ENCODE measurements around the gene PPIP5K2.
A peak's percentile ranks its signal among the peaks of the same experiment; 100 is the strongest.
"Not testable (repeated sequence)": the region's sequence is repeated elsewhere in the genome, so short reads cannot be mapped to it uniquely, and the experiment has no call there.

PPIP5K2 gene

DNA sequence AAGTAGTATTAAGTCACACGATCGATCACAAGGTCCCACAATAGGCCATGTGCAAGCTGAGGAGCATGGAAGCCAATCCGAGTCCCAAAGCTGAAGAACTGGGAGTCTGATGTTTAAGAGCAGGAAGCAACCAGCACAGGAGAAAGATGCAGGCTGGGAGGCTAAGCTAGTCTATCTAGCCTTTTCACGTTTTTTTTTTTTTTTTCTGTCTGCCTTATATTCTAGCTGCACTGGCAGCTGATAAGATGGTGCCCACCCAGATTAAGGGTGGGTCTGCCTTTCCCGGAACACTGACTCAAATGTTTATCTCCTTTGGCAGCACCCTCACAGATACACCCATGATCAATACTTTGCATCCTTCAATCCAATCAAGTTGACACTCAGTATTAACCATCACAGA lies 6.5 kb downstream of the PPIP5K2 start:
- no peak for DNase-seq

DNA sequence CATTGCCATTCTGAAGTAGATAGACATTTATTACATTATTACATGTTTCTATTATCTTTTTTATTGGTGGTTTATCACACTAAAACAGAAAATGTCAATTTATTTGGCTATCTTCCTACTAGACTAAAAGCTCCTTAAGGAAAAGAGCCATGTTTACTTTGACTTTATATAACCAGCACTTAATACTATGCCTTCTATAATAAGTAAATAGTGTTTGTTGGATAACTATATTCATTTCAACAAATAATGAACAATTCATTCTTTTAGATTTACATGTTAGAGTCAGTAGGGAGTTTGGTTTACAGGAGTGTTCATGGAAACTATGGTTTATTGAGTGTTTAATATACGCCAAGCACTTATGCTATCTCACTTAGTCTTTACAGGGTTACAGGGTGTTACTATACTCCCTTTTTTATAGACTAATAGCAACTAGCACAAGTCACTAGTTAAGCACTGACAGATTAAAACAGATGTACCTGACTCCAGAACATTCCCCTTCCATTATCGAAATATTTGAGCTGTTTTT lies 7.3 kb downstream of the PPIP5K2 start:
- DNase-seq: no peak

DNA sequence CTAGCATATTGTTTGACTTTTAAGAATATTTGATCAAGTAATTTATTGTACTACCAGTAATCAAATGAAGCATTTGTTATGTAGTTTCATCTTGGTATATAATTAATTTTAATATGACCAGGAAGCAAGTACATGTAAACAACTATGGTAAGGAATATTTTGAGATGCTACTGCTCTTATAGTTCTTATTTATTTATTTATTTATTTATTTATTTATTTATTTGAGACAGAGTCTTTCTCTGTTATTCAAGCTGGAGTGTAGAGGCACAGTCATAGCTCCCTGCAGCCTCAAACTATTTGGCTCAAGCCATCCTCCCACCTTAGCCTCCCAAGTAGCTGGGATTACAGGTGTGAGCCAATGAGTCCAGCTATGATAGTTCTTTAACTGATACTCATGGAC lies 8.1 kb downstream of the PPIP5K2 start:
- DNase-seq: no peak

DNA sequence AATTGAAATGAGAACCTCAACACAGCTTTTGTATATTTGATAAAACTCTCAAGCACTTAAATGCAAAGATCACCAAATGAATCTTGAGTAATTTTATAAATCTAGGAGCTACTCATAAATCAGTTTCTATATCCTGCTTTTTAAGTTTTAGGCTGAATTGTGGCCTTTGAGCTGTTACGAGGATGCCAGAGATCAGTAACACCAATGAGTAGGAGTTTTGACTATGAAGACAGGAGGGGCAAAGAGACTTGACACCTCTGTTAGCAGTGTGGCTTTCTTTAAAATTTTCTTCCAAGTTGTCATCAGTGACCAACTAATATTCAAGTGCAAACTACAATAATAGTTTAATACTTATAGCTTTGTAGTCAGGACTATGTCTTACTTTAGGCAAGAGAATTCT lies 12.6 kb downstream of the PPIP5K2 start:
- DNase-seq: no peak

DNA sequence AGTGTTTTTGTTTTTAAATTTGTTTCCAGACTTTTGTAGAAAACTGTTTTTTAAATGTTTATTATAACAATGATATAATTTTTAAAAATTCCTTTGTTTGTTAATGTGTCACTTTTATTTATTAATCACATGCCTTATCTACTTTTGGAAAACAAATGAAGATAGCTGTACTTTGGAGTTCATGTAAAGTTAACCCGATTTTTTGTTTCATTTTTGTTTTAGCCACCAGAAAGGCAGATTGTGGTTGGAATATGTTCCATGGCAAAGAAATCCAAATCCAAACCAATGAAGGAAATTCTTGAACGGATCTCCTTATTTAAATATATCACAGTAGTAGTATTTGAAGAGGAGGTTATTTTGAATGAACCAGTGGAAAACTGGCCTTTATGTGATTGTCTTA lies 13.1 kb downstream of the PPIP5K2 start:
- DNase-seq: no peak

DNA sequence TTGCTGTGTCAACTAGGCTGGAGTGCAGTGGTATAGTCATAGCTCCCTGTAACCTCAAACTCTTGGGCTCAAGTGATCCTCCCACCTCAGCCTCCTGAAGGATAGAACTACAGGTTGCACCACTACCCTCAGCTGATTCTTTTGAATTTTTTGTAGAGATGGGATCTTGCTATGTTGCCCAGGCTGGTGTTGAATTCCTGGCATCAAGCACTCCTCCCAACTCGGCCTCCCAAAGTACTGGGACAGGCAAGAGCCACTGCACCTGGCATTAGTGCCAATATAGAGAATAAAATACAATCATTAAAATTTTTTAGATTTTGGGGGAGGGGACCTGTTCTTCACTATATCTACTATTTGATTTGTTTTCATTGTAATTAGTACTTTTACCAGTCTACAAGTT lies 15.4 kb downstream of the PPIP5K2 start:
- DNase-seq: no peak

DNA sequence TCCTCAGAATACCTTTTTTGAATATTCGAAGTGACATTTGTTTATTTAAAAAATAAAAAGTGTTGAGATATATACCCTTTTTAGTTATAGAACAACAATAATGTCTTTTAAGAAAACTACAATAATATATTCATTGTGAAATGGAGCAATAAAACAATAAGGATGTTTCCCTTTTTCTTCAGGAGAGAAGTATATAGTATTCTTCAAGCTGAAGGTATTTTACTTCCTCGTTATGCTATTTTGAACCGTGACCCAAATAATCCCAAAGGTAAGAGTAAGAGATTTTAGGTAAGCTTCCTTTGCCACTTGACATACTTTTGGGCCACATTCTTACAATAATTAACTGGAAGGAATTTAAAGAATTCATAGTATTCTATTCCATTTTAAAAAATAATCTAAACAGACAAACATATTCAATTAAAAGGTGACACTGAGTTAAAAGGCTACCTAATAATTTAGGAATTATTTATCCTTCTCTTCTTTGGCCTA lies 18.1 kb downstream of the PPIP5K2 start:
- no peak for DNase-seq

DNA sequence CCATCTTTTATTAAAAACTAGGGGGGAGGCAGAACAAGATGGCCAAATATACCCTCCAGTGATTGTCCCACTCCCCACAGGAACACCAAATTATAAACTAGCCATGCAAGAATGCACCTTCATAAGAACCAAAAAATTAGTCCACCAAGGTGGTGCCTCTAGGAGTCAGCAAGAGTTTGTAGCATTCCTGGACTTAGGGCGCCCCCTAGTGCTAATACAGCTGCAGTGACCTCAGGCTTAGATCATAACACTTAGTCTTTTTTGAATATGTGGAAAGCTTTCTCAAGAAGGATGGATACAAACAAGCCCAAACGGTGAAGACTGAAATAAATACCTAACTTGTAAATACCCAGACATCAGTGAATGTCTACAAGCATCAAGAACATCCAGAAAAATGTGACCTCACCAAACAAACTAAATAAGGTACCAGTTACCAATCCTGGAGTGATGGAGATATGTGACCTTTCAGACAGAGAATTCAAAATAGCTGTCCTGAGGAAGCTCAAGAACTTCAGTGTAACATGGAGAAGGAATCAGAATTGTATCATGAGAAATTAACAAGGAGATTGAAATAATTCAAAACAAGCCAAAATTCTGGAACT lies 19.3 kb downstream of the PPIP5K2 start:
- DNase-seq: peak; percentile 51

DNA sequence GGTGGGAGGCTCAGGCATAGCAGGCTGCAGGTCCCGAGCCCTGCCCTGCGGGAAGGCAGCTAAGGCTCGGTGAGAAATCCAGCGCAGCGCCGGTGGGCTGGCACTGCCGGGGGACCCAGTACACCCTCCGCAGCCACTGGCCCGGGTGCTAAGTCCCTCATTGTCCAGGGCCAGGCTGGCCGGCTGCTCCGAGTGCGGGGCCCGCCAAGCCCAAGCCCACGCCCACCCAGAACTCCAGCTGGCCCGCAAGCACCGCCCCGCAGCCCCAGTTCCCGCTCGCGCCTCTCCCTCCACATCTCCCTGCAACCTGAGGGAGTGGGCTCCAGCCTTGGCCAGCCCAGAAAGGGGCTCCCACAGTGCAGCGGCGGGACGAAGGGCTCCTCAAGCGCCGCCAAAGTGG lies 22.0 kb downstream of the PPIP5K2 start:
- not testable (repeated sequence) for DNase-seq

DNA sequence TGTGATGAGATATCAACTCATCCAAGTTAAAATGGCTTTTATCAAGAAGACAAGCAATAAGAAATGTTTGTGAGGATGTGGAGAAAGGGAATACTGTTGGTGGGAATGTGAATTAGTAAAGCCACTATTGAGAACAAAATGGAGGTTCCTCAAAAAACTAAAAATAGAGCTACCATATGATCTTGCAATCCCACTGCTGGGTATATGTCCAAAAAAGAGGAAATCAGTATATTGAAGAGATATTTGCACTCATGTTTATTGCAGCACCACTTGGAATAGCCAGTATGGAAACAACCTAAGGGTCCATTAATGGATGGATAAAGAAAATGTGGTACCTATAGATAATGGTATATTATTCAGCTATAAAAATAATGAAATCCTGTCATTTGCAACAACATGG lies 25.1 kb downstream of the PPIP5K2 start:
- DNase-seq: no peak

DNA sequence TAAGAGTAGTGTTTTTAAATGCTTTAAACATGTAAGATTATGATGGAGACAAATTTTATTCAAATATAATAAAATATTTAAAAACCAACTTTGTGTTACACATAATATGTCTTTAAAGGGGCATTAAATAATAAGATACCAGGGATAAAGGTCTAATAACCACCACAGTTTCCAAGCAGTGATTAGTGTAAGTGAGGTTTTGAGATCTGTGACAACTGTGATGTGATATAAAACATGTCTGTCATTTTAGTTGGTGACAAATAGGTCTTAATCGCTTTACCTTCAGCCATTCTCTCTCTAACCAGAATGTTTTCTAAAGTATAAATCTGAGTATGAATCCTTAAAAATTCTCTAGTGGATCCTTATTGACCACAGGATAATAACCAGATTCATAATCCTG lies 28.1 kb downstream of the PPIP5K2 start:
- DNase-seq: no peak

DNA sequence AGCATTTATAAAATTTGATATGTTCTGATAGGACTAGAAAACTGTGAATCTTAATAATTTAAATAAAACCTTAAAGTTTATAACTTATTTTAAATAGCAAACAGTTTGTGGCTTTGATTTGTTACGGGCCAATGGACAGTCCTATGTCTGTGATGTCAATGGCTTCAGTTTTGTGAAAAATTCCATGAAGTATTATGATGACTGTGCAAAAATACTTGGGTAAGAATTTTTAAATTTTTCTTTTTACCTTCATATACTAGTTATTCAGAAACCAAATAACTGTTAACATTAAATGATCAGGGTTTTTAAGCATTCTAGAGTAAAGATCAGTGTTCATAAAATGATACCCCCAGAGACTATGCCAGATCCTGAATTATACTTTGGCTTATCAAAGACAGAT lies 31.1 kb downstream of the PPIP5K2 start:
- no peak for DNase-seq

DNA sequence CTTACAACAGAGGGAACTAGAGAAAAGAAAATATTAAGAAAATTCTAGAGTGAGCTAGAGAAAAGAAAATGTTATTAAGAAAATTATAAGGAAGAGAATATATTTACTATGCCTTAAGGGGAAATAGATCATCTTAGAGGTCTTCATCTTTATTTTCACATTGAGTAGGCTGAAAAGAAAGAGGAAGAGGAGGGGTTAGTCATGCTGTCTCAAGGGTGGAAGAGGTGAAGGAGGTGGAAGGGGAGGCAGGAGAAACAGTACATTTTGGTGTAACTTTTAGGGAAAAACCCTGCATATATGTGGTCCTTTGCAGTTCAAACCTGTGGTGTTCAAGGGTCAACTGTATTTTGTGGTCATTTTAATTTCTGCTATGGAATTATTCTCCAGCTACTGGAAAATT lies 46.6 kb downstream of the PPIP5K2 start:
- DNase-seq: no peak

DNA sequence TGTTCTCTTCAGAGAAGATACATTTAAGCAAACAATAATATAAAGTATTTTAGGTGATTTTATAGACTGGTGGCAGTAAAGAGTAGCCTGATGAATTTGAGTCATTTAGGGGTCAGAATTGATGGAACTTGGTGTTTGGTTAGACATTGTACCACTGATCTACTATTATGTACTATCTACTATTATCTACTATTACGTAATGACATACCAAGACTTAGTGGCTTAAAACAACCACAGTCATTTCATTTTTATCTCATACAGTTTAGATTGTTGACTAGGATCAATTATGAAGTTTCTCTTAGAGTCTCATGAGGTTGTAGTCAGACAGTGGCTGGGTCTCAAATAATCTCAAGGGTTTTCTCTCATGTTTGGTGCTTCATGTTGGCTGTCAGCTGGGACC lies 54.0 kb downstream of the PPIP5K2 start:
- DNase-seq: no peak

DNA sequence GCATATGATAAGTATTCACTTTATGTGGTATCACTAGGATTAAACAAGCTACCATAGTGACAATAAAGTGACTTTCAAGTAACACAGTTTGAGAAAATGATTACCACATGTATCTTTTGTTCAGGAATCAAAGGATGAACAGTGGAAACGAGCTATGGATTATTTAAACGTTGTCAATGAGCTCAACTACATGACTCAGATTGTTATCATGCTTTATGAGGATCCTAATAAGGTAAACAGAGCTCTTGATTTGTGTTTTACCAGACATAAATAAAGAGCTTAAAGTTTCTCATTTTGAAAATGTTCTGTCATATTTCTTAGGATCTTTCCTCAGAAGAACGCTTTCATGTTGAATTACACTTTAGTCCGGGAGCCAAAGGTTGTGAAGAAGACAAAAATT lies 57.4 kb downstream of the PPIP5K2 start:
- no peak for DNase-seq

DNA sequence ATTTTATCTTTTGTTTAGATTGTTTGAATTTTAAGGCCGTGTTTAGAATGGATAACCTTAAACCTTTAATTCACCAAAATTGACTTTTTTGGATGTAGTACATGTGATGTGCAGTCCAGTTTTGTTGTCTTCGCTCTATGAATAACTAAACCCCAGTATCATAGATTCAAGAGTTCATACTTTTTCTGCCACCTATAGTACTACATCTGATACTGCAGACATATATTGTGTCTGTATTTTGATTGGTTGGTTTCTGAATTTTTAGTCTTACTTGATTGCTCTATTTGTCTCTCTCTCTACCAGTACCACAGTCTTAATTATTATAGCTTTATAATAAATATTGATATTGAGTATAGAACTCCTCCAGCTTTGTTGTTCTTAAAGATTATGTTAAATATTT lies 58.1 kb downstream of the PPIP5K2 start:
- DNase-seq: no peak

DNA sequence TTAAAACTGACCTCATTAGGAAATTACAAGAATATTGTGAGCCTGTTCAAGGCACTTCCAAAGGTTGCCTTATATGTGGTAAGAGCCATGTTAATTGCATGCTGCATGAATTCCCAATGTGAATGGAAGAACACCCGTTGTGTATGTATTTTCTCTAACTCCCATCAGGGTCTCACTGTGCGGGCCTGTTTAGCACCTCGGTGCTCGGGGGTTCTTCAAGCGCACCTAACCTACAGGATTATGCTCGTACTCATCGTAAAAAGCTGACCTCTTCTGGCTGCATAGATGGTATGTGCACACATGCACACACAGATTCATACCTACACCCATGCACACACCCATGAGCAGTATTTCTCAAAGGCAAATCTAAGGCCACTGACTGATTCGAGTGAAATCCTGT lies 66.1 kb downstream of the PPIP5K2 start:
- DNase-seq: no peak

DNA sequence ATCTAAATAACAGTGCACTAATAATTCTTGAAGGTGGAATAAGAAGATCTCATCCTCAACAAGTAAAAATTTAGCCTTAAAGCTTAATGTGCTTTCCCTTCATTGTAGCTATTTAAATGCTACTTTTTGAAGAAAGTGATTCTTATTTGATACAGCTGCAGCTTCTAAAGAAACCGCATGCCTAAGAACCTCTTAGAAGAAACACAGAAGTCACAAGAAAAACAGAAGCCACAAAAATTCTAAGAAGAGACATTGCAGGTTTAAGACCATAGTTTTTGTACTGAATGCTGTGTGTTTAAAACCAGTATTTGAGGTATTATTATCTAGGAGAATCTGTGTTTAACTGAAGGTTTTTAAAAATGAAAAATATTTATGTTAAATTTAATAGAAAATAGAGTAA lies 68.3 kb downstream of the PPIP5K2 start:
- DNase-seq: no peak

DNA sequence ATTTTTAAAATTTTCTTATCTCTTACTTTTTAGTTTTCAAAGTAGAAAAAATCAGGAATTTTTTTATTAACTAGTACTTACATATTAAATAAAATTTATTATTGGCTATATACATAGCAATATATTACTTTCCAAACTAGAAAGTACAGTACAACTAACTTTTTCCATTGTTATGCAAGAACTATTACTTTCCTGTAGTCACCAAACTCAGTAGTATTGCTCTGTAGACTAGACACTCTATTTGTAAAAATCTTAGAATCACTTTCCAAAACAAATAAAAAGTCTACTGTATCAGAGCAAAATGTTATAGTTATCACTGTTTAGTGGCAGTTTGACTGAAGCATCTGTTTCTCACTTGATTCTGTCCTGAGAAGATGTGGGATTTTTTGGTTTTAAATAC lies 83.1 kb downstream of the PPIP5K2 start:
- DNase-seq: no peak

DNA sequence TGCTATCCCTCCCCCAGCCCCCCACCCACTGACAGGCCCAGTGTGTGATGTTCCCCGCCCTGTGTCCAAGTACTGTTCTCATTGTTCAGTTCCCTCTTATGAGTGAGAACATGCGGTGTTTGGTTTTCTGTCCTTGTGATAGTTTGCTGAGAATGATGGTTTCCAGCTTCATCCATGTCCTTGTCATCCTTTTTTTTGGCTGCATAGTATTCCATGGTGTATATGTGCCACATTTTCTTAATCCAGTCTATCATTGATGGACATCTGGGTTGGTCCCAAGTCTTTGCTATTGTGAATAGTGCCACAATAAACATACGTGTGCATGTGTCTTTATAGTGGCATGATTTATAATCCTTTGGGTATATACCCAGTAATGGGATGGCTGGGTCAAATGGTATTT lies 84.9 kb downstream of the PPIP5K2 start:
- DNase-seq: not testable (repeated sequence)

DNA sequence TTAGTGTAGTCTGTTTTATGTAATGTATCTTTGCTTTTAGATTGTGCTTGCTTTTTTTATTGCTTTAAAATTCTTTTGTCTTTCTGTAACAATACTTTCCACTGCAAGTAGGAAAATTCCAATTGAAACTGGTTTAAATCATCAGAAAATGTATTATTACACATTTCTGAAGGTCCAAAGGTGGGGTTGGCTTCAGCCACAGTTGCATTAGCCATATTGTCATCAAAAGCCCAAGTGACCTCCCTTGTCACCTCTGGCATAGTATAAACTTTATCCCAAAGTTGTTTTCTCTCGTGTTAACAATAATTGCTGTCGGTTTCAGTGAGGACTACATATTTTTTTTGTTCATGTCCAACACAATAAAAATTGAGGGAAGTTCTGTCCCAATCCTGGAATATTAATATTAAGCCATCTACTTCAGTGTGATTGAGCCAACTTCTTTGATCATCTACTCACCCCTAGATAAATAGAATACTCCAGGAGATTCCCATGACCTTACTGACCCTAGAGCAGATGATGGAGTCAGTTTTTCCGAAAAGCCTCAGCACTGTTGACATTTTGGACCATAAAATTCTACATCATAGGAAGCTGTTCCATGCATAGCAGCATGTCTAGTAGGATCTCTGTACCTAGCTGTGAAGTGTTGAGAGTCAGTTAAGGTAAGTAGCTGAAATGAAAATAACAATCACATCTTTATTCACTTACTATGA lies 86.0 kb downstream of the PPIP5K2 start:
- DNase-seq: no peak

DNA sequence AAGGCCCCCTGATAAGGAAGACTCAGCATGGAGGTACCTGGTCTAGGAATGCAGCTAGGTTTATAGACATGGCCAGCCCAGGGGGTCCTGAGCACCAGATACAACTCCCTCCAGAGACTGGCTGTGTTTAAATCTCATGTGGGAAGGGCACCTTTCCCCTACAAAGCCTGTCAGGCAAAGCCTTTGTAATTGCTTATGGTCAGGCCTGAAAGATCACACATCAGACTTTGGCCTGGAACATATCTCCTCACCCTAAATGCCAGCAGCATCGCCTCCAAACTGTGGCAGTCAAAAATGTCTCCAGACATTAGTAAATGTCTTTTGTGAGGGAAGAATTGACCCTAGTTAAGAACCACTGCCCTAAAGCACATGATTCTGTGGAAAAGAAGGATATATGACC lies 86.9 kb downstream of the PPIP5K2 start:
- no peak for DNase-seq

DNA sequence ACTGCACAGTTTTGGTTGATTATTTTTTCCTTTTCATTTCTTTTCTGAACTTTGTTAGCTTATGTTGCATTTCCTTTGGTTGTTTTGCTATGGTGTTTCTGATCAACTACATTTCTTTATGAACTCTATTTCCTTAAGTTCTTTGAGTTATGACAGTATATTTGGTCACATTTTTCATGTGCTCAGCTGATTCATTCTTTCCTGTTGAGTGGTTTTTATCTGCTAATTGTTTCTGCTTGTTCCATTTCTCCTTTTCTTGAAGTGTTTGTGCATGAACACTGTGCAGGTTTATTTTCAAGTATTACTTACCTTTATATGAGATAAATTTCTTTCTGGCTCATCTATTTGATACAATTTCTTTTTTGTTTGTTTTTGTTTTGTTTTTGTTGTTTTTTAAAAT lies 87.6 kb downstream of the PPIP5K2 start:
- no peak for DNase-seq

DNA sequence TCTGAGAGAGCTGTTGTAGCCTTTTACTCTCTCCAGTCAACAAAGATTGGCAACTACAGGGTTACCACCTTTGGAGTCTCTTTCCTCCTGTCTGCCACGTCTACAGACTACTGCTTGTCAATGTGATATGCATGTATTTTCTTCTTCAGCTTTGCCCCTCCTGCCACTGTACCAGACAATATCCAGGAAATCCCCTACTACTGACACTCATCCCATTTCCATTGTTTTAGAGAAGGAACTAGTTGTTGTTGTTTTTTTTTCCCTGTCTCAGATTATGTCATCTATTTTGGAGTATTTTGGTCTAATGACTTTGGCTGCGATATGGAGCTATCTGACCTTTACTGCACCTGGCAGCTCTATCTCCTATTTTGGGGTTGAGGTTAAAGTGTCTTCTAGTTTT lies 88.4 kb downstream of the PPIP5K2 start:
- DNase-seq: no peak

DNA sequence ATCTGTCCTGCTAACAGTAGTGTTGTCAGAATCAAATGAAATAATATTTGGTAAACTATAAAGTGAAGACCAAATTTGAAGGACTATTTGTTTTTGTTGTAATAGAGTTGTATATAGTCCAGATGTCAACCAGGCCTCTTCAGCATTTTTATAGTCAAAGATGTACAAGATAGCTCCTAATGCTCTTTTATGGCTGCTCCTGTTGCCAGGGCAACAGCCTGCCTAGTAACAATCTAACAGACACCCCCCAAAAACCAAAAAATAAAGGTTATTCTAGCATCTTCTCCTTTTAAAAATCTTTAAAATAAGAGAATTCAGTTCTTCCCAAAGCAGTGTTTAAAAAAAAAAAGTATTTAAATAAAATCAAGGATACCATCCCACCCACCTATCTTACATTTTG lies 89.0 kb downstream of the PPIP5K2 start:
- DNase-seq: no peak
